ENCODE results near the gene ANK3.
"Not testable (repeated sequence)": the region's sequence is repeated elsewhere in the genome, so short reads cannot be mapped to it uniquely, and the experiment has no call there.

Gene ANK3

DNA sequence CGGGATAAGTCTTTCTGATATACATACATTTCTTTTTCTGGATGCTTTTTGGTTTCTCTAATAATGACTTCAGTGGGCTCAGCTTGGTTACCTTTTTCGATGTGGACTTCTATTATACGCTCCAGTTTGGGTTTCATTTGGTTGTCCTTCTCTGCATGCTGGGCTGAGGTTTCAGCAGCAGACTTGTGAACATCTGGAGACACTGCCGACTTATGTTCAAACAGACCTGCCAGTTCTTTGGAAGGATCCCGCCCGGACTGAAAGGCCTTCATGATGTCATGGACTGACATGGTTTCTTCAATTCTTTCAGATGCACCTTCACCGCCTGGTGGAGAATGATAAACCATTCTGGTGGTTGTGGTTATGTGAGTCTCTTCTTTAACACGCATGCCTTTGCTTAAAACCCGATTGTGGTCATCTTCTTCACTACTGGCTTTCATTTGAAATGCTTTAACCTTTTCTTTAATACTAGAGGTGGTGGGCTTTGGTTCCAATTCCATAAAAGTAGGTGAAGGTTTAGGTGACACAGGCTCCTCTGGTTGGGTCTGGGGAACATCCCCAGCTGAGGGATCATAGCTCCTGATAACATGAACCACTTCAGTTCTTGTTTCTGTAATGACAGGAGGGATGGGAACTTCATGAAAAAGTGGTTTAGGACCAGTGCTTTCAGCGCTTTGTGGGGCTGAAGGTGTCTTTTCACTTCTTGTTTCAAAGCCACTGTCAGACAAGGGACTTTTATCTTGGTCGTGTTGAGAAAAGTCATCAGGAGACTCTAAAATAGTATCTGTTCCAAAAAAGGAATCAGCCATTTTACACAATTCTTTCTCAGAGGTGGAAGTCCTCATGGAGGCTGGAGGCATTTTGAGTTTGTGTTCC is 315.7 kb downstream of the ANK3 start:
- no peak for FAIRE-seq

DNA sequence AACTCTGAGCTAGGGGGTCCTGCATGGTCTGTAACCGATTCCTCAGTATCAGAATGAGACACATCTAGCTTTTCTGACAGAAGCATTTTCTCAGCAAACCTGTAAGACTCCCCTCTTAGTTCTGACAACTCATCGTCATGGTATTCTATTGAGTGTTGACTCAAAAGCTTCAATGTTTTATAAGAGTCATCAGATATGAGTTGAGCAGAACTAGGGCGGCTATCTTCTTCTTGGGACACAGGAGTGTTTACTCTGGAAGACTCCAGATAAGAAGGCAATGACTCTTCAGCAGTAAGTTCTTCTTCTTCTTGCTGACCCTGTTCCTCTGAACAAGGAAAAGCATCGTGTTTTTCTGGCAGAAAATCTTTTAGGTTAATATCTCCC is 316.3 kb downstream of the ANK3 start:
- no peak for FAIRE-seq

DNA sequence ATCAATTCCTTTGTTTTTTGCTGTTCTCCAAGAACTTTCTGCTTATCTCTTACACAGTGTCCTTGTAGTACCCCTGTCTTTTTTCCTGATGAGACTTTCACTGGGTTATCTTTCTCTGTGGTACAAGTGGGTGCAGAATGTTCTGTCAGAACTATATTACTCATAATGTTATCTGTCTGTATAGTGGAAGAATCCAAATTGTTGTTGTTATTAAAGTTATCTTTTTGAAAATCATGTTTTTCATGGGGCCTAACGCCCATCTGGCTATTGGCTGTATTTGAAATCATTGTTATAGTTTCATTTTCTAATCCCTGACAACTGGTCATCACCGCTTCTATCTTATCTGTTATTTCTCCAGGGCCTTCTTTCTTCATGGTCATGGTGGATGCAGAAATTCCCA is 320.4 kb downstream of the ANK3 start:
- no peak for FAIRE-seq

DNA sequence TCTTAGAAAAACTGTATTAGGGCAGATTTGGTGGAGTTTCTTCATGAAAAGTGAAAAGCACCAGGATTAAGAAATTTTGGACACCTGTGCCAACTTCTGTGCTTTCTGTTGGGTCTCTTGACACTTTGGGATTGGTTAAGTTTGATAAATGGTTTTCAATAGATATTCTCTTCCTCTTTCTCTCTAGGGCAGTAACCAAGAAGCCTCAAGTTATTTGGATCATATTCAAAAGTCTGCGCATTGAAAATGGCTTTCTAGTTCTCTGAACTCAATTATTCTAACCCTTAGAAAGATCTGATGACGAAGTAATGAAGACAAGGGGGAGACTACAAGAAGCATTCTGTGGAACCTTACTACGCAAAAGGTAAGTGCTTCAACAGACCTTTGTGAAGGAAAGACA is 339.3 kb downstream of the ANK3 start:
- FAIRE-seq = no peak

DNA sequence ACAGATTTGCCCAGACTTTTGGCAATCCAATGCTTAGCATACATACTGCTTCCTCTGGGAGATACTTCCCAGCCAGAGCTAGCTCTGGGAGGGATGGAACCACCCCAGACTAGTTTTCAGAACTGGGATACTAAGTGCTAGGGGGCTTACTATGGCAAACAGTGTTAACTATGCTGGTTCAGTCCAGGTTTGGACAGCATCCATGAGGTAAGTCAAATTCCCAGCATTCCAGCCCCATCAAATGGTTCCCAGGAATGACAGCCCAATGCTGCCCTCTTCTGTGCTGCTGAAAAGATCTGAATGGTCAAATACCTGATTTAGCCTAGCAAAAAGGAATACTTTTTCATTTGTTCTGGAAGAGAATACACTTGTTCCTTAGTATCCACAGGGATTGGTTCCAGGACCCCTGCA is 341.6 kb downstream of the ANK3 start:
- FAIRE-seq = no peak

DNA sequence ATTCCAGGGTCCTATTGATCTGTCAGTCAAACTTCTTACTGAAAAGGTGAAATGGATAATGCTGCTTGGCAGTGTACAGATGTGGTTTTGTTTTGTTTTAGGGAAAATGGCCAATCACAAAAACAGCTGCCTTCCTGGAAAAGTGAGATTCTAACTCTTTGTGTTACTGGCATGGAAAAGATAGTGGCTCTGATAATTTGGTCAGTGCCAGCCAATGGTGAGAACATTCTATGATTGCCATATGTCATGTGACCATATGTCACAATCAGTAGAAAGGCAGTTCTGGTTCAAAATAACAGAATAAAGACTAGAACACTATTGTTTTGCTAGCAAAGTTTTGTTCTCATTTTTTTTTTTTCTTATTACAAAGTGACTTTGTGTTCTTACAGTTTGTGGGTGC is 344.1 kb downstream of the ANK3 start:
- no peak for FAIRE-seq

DNA sequence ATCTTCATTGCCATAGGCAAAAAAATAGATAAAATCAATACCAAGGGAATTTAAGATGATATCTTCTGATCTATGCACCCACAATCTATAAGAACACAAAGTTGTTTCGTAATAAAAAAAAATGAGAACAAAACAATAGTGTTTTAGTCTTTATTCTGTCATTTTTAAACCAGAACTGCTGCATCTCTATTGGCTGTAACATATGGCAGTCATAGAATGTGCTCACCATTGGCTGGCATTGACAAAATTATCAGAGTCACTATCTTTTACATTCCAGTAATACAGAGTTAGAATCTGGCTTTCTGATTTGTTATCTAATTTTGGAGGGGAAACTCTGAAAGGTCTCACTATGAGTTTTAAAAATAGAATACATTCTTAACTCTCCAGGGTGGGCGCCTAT is 344.7 kb downstream of the ANK3 start:
- no peak for FAIRE-seq

DNA sequence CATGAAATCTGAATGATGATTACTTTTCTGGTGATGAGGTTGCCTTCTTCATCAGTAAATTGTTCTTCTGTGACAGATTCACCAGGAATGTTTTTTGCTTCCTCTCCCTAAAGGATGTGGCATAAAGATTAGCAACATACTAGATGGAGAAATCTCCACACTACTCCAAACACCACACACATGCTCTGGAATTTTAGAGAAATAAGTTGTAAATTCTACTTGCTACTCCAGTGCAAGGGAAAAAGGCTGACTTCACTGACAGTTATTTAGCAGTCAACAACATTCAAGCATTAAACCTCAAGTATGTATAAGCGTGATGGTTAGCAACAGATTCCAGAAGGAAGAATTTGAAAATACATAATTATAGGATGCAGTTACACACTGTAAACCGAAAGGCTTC is 345.4 kb downstream of the ANK3 start:
- no peak for FAIRE-seq

DNA sequence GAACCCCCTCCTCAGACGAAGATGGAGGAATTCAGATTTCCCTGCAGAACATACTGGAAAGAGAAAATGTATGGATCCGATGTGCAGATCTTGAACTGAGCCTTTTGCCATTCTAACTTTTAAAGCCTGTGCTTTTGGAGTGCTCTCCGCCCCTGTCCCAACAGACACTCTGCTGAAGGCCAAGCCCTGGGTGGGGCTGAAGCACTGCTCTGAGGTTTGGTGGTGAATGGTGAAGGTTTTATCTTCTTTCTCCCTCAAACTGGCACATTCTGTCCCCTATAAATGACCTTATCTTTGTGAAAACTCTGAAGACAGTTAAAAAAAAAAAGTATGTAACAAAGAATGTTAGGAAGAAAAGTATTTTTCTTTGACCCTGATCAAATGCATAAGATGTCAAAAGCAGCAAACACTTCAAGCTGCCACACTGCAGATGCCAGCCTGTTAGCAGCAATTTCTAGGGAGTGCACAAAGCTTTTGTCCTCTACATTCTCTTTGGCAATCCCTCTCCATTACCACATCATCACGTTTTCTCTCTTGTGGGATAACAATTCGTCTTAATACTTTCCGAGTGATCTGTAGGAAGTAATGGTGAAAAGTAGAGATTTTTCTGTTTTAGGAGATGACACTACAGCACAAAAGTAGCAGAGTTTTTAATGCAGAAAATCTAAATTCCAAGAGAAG is 346.0 kb downstream of the ANK3 start:
- FAIRE-seq = no peak

DNA sequence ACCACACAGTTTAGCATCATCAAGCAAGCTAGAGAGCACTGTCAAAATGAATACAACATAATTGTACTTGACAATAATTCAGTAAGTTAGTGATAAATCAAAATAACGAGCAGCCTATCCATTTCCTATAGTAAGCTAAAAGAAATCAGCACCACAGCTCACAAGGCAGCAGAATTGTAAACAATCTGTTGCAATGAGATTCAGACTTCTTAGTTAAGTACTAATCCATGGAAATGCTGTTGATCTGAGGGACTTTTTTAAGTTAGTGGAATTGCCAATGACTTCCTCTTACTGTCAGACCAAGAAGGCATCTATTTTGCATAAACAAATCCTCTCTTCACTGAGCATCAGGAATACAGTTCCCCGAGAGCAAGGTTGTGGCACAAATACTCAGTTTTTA is 346.8 kb downstream of the ANK3 start:
- FAIRE-seq = no peak

DNA sequence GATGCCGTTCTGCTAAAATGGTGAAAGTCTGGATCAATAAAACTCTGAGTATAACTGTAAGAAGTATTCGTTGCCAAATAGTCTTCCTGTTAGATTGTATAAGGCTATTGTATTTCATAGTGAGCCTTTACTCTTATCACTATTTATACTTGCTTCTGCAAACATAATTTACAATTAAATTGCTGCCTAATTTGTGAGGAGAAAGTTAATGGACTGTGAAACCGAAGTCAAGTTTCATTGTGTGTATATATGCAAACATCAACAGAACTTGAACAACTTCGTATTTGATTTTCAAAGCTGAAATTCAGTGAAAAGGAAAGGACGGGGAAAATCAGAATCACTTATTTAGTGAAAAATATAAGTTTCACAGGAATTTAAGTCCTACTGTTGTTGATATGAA is 347.4 kb downstream of the ANK3 start:
- no peak for FAIRE-seq

DNA sequence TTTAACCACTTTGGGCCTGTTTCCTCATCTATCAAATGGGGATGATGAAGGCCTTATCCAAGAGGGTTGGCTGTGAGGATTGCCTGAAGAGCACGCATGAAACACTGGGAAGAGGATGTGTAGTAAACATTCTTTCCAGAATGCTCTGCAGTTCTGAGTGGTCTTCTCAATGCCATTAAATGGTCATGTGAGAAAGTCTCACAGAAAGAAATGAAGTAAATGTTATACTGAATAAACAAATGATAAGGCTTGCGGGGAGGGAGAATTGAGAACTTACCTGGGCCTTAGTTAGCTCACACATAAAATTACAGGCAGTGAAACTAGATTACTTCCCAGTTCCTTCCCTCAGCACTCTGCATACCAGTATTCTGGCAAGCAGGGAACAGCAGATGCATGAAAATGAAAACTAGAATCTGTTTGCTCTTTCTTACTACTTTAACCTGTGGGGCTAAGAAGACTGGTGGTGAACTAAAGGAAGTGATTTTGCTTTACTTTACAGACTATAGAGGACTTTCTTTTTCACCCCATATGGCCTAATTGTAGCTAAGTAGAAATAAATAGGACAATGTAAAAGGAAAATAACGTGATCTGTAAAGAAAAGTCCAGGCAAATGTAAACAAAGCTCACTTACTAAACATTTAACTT is 348.1 kb downstream of the ANK3 start:
- no peak for FAIRE-seq

DNA sequence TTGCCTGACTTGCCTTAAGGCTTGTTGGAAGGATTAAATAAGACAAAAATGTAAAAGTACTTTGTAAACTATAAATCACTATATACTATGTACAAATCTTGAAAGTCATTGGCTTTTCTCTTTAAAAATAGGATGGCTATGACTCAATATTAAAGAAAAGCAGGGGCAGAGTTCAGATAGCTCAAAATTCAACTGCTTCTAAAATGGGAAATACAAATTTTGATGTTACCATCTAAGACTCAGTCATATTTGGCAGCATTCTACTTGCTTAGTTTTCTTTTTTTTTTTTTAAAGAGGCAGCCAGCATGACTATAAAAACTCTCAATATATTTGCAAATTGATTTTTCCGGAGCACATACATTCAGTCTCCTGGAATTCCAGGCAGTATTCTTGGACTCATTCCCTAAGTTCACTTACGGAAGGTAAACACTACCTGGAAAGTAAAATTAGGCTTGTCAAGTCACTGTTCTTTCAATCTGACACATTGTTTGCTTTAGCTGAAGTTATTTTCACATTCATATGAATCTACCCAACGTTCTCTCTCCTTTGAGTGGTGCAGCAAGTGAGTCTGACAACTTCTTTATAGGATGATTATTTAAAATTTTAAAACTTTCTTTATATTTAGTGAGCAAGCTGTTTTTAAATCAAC is 349.5 kb downstream of the ANK3 start:
- FAIRE-seq = no peak

DNA sequence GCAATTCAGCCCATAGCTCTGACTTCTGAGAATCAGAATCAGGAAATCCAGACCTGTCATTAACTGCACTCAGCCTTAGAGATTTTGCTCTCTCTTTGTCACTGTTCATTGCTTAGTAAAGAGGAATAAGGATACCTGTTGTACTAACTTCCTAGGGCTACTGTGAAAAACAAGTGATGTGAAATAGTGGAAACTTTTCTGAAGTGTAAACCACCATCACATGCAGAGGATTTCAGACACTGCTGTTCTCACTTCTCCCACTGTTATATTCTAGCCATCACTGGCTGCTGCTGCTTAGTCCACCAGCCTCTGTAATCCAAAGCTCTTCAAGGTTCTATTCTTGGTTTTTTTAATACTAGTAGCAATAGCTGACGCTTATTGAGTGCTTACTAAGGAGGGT is 353.7 kb downstream of the ANK3 start:
- FAIRE-seq = no peak

DNA sequence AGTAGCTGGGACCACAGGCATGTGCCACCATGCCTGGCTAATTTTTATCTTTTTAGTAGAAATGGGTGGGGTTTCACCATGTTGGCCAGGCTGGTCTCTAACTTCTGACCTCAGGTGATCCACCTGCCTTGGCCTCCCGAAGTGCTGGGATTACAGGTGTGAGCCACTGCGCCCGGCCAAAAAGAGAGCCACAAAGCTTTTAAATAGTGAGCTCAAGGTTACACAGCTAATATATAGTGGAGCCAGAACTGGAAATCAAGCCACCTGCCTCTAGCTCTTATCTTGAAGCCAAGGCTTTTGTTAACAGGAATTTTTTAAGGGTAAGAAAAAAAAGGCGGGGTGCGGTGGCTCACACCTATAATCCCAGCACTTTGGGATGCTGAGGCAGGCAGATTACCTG is 354.3 kb downstream of the ANK3 start:
- FAIRE-seq = not testable (repeated sequence)

DNA sequence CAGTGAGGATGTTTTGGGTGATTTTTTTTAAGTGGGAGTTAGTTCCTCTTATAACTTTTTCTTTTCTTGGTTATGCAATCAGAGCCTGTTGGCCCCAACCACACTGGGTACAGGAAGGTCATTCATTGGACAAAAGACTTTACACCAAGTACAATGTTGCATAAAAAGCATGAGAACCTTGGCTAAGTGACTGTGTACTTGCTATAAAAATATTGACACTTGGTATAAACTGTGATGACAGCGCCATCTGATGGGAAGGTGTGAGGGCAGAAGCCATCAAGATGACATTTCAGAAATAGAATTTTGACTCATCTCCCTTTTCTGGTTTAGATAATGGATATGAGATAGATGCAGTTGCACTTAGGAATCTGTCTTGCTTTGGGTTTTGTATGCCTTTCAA is 357.0 kb downstream of the ANK3 start:
- peak; percentile 69 for FAIRE-seq

DNA sequence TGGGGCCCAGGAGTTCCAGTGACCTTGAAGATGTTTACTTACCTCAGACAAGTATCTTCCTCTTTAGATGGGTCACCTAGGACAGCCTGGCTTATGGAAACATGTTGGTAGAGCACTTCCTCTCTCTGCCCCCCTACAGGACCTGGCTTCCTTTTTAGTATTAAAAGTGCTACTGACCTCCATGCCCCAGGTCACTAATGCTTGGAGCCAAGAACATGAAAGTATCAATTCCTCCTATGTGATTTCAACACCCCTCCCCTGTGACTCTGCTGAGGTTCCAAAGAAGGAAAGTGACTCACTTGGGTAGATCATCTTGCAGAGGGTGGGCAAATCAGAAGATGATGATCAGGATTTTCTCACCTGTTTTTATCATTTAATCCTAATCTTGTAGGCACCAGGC is 358.0 kb downstream of the ANK3 start:
- no peak for FAIRE-seq

DNA sequence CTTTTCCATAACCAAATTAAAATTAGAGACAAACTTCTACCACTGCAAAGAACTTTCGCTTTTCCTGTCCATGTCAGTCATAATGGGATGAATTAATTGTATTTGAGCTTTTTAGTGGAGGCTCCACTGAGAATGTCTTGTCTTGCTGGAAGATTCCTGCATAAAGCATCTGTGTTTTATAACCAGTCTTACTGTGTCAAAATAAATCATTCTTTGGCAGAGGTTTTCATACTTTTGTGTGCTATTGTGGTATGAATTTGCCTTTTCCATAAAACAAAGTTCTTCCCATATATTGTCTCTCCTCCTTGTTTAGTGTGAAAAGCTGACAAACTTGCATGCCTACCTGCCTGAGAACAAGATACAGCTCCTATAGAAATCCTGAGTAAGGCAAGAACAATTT is 358.5 kb downstream of the ANK3 start:
- no peak for FAIRE-seq

DNA sequence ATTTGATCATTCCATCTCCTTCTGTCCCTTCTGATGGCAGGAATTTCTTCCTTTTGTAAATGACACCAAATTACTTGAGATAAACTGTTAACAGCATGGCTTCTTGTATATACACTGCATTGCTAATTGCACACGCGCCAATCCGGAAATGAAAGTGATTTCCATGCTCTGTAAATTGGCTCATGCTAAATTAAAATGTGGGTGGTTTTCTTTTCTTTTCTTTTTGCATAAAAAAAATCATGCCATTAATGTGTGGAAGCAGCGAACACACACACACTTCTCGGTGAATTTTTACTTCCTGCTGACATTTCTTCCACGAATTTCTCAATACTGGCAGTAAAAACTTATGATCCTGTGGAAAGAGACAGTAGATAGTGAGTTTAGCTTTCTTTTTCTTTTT is 360.2 kb downstream of the ANK3 start:
- no peak for FAIRE-seq

DNA sequence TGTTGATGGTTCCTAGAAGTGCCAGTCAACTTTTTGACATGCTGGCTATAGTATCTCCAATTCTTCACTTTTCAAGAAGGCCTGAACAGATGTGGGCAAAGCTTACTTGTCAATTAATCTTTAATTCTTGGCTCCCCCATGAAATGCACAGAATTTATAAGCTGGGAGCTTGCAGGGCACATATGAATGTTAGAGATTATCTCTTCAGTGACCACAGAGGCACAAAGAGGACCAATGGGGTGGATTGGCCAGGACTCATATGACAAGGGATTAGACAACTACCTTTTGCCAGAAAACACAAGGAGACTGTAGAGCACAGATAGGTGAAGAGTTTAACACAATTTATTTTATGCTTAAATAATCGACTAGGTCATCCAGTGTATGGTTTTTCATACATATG is 361.6 kb downstream of the ANK3 start:
- FAIRE-seq = no peak

DNA sequence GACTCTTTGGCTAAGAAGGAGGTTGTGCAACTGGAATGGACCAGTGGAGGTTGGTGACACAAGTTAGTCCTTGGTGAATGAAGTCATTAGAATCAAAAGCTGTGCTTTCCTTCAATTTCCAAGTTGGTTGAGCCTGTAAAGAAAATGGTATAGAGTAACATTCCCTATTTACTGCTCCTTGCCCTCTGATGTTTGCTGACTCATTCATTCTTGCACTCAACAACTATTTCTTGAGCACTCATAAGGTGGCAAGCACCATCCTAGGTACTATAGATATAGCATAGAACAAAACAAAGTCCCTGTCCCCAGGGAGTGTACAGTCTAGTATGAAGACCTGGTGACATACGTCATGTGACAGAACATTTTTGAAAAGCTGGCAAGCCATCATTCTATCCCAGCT is 364.4 kb downstream of the ANK3 start:
- FAIRE-seq = no peak

DNA sequence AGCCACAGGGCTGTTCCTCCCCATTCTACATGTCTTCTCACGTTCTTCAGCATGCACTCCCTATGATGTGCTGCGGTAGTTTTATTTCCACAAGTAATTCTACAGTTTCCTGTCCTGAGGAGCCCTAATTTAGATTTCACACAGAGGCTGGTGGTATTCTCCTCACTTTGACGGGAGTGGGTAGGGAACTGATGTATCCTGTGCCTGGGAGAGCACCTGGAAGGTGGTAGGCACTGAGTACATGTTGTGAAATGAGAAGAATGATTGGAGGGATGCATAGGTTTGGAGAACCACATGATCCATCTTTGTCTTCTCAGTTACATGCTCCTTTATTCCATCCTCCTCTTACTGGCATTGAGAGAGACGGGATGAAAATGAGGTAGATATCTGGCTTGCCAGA is 365.2 kb downstream of the ANK3 start:
- FAIRE-seq = no peak

DNA sequence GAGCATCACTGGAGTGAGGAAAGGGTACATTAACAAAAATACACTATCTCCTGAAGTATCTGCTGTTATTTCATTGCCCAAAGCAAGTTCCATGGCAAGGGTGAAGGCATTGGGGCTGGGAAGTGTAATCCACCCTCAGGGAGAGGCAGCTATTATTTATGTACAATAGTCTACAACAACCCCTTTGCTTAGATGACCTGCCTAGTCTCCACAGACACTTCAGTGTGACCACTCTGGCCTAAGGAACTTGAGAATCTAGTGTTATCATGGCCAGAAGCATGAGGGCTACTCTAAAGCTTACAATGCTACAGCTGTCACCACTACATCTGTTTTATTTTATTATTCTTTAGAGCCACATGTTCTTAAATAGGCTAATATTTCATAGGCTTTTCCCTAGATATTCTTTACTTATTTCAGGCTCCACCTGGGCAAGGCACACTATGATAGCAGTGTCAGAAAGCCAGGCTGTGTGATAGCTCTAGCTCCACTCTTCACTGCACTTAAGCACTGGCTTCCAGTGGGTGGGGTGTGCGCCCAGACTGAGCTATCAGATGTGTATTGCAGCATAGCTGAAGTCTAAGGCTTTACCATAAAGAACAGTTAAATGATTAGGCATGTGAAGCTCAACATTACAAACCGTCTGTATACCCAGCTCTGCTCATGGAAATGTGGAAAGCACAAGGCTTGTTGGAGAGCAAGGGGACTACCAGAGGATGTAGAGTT is 366.4 kb downstream of the ANK3 start:
- FAIRE-seq = no peak

All from TTC549 (cell line).